H4 (cell line): ENCODE results near the gene KIAA1586. TPM values are rescaled to one million over a fixed set of nuclear protein-coding genes. Genes with fewer than 3 reads are reported as not detected.
"Not testable (repeated sequence)": the region's sequence is repeated elsewhere in the genome, so short reads cannot be mapped to it uniquely, and the experiment has no call there.

Experiments used
- DNase-seq: peaks from one replicate; pipeline ENCODE4 v3.0.0-alpha.2; 2015; ENCODE audit warnings: low spot score
- total RNA-seq: library from RNA; depleted of rRNA; stranded (reverse); fragments of >200 nt; shearing (Covaris generic); gene quantifications from 2 replicates; pipeline ENCODE4 v1.2.3, GENCODE V29; 2014

Gene KIAA1586
- total RNA-seq, 1 experiment from 2014 or later: 16.6 TPM

- DNase-seq: no peak
These were observed 1.9 kb upstream of the KIAA1586 start for GRCh38 chr6:57044568-57044967.

- DNase-seq: not testable (repeated sequence)
These were observed 728 bp downstream of the KIAA1586 start for GRCh38 chr6:57047257-57047585.

- not testable (repeated sequence) for DNase-seq
These were observed 1.4 kb downstream of the KIAA1586 start for GRCh38 chr6:57047859-57048258.

- DNase-seq: no peak
These were observed 2.1 kb downstream of the KIAA1586 start for GRCh38 chr6:57048577-57048976.

- DNase-seq: no peak
These were observed 17.4 kb downstream of the KIAA1586 start for GRCh38 chr6:57063847-57064246.

- DNase-seq: no peak
These were observed 18.3 kb downstream of the KIAA1586 start for GRCh38 chr6:57064809-57065208.

GRCh38 chr6:57068061-57068460, 21.6 kb downstream of the KIAA1586 start:
- DNase-seq: no peak

- DNase-seq: no peak
These were observed 22.7 kb downstream of the KIAA1586 start for GRCh38 chr6:57069228-57069627.

- no peak for DNase-seq
These were observed 23.4 kb downstream of the KIAA1586 start for GRCh38 chr6:57069920-57070331.

GRCh38 chr6:57072108-57072507, 25.6 kb downstream of the KIAA1586 start:
- DNase-seq: no peak

- no peak for DNase-seq
These were observed 27.9 kb downstream of the KIAA1586 start for GRCh38 chr6:57074383-57074782.

- no peak for DNase-seq
These were observed 28.6 kb downstream of the KIAA1586 start for GRCh38 chr6:57075092-57075491.

- DNase-seq: no peak
These were observed 32.2 kb downstream of the KIAA1586 start for GRCh38 chr6:57078531-57079207.

- no peak for DNase-seq
These were observed 39.0 kb downstream of the KIAA1586 start for GRCh38 chr6:57085471-57085870.

- DNase-seq: no peak
These were observed 40.4 kb downstream of the KIAA1586 start for GRCh38 chr6:57086843-57087242.

- no peak for DNase-seq
These were observed 41.4 kb downstream of the KIAA1586 start for GRCh38 chr6:57087916-57088315.

- no peak for DNase-seq
These were observed 42.8 kb downstream of the KIAA1586 start for GRCh38 chr6:57089265-57089664.

GRCh38 chr6:57089687-57090457, 43.4 kb downstream of the KIAA1586 start, which contains the start of gene ZNF451:
Gene ZNF451 (plus strand): TSS chr6:57090188. CDS start chr6:57090254, 66 bp downstream.
- DNase-seq: peak; percentile 97

- DNase-seq: not testable (repeated sequence)
These were observed 44.1 kb downstream of the KIAA1586 start for GRCh38 chr6:57090458-57091067.

- DNase-seq: not testable (repeated sequence)
These were observed 44.9 kb downstream of the KIAA1586 start for GRCh38 chr6:57091375-57091774.

GRCh38 chr6:57094689-57095088, 48.2 kb downstream of the KIAA1586 start:
- no peak for DNase-seq

GRCh38 chr6:57097596-57097995, 51.1 kb downstream of the KIAA1586 start:
- no peak for DNase-seq

- no peak for DNase-seq
These were observed 56.5 kb downstream of the KIAA1586 start for GRCh38 chr6:57102976-57103375.
